Measurements from ENCODE around the gene KITLG. TPM values are rescaled to one million over a fixed set of nuclear protein-coding genes. Genes with fewer than 3 reads are reported as not detected.

The KITLG gene
- total RNA-seq, 1 donor from 2014 or later, result 13.2 TPM

DNA sequence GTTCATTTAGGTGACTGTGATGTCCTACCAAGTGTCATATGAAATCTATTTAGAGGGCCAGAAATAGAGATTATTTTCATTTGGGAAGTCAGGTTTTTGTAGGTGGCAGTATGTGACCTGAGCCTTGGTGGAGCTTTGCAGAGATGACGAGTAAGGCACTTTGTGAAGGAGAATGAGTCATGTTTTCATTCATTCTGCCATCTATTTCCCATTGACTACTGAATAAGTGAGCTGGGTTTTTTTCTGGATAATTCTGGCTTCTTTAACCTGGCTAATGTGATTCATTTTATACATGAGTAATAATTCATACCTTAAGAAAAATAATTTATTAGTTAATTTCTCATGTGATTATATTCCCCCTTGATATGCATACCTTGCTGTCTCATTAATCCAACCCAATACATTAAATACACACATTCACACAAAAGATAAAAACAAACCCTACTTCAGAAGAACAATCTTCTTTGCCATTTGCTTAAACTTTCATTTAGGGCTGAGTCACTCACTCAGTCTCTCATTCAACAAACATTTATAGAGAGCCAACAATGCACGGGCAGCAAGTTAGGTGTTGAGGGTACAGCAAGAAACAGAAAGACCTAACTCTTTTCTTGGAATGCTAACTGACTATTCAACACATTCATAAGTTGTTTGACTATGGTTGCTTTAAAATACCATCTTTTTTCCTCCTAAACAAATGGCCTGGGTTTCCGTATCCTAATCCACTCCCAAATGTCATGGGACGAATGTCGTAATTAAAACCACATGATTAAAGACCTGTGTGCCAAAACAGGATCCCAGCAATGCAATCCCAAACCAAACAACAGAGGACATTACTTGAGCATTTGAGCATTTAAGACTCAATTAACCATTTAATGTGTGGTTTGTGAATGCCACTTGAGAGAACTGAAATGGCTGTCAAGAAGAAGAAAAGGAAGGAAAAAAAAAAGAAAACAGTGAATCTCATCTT lies 78.0 kb downstream of the KITLG start:
- Histone ChIP-seq H3K4me1 (no peaks in the 10 kb centered on the region), H3K9me3 (no peaks in the 10 kb centered on the region), H3K36me3 (no peaks in the 10 kb centered on the region), H3K27me3 (no peaks in the 10 kb centered on the region), H3K4me3 (no peak overlapping the region), H3K27ac (no peak overlapping the region)
- TF ChIP-seq, protein P1, sequence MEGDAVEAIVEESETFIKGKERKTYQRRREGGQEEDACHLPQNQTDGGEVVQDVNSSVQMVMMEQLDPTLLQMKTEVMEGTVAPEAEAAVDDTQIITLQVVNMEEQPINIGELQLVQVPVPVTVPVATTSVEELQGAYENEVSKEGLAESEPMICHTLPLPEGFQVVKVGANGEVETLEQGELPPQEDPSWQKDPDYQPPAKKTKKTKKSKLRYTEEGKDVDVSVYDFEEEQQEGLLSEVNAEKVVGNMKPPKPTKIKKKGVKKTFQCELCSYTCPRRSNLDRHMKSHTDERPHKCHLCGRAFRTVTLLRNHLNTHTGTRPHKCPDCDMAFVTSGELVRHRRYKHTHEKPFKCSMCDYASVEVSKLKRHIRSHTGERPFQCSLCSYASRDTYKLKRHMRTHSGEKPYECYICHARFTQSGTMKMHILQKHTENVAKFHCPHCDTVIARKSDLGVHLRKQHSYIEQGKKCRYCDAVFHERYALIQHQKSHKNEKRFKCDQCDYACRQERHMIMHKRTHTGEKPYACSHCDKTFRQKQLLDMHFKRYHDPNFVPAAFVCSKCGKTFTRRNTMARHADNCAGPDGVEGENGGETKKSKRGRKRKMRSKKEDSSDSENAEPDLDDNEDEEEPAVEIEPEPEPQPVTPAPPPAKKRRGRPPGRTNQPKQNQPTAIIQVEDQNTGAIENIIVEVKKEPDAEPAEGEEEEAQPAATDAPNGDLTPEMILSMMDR (IDR thresholded peaks at IDR 0.05), result no peak
- DNase-seq (ENCODE audit: low spot score in 2 of 2), result no peak
- intact Hi-C loops (cut with DNase I), result no loop called here

DNA sequence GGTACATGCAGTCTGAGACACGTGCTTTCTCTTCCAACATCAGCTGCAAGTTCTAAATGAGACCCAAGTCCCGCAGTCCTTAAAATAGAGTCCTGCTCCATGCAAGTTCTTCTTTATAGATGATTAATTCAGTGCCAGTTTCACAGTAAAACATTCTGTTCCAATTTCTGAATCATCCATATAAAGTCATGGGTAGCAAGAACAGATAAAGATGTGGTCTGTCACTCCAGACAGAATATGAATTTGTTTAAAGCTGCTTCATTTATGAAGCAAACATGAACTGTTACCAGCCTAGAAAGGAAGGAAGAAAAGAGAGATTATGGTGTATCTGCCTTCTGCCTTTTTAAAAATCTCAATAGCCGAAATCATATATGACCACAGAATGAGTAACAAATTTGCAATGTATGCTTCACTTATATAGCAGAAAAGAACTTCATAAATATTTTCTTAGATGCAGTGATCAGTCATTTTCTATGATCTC lies 83.3 kb downstream of the KITLG start:
- no peak overlapping the region for H3K27ac ChIP-seq
- H3K4me3 ChIP-seq, result no peak overlapping the region
- H3K4me1 ChIP-seq, result no peaks in the 10 kb centered on the region
- no peaks in the 10 kb centered on the region for H3K9me3 ChIP-seq
- intact Hi-C loops (cut with DNase I), result no loop called here
- TF ChIP-seq, protein P1 (IDR thresholded peaks at IDR 0.05), result no peak
- DNase-seq (ENCODE audit: low spot score in 2 of 2), result no peak
- no peaks in the 10 kb centered on the region for H3K27me3 ChIP-seq
- no peaks in the 10 kb centered on the region for H3K36me3 ChIP-seq

DNA sequence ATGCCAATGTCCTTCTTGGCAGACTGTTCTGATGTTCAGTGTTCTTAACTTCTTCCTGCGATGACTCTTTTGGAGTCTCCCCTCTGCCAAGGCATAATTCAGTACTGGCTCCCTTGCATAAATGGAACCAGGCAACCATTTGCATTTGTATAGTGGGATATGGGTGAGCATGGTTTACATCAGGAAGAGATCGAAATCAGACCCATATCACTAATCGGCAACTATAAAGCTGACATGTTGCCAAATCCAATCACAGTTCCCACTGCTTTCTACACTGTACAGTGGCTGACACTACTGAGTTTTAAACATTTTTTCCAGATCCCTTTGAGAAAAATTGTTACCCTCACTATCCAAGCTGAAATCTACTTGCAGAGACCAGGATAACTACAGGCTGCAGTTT lies 83.8 kb downstream of the KITLG start:
- Histone ChIP-seq H3K4me3 (no peak overlapping the region), H3K9me3 (no peaks in the 10 kb centered on the region), H3K4me1 (no peaks in the 10 kb centered on the region), H3K27ac (no peak overlapping the region), H3K27me3 (no peaks in the 10 kb centered on the region), H3K36me3 (no peaks in the 10 kb centered on the region)
- intact Hi-C loops (cut with DNase I), result no loop called here
- DNase-seq (ENCODE audit: low spot score in 2 of 2), result no peak
- TF ChIP-seq, protein P1 (IDR thresholded peaks at IDR 0.05), result no peak

DNA sequence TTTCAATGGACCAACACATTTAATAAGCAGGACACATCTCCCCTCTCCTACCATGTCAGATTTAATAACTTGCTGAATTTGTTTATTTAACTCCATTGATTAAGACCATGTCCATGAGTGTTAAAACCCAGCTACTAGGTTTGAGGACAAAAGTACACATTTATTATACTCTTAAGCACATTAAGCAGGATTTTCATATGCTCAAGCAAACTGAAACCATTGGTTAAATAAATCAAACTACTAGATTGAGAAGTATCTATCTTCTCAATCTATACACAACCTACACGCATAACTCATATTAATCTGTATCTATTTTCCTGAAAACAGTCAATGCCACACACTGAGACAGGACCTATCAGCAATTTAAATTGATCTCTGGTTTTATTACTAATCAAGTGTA lies 85.2 kb downstream of the KITLG start:
- no peak for DNase-seq (ENCODE audit: low spot score in 2 of 2)
- Histone ChIP-seq H3K36me3 (no peaks in the 10 kb centered on the region), H3K27ac (no peak overlapping the region), H3K4me3 (no peak overlapping the region), H3K4me1 (no peaks in the 10 kb centered on the region), H3K27me3 (no peaks in the 10 kb centered on the region), H3K9me3 (no peaks in the 10 kb centered on the region)
- TF ChIP-seq, protein P1 (IDR thresholded peaks at IDR 0.05), result no peak
- intact Hi-C loops (cut with DNase I), result no loop called here

DNA sequence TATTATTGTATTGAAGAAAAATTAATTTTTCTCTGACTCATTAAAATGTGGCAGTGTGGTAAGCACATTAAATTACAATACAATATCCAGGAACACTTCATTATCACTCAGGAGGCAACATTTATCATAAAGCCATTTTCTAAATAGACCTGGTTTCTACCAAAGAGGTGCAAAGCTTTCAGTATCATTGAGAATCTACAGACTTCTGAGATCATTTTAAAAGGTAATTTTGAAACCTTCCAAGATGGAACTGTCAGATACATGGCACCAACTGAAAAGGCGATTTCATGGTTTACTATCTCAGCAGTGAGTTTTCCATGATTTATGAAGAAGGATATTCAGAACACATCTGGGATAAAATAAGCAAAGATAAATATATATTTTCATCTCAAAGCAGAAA lies 85.8 kb downstream of the KITLG start:
- intact Hi-C loops (cut with DNase I), result no loop called here
- H3K36me3 ChIP-seq, result no peaks in the 10 kb centered on the region
- H3K4me3 ChIP-seq, result no peak overlapping the region
- H3K4me1 ChIP-seq, result no peaks in the 10 kb centered on the region
- no peaks in the 10 kb centered on the region for H3K27me3 ChIP-seq
- DNase-seq (ENCODE audit: low spot score in 2 of 2), result no peak
- no peak overlapping the region for H3K27ac ChIP-seq
- TF ChIP-seq, protein P1 (IDR thresholded peaks at IDR 0.05), result no peak
- no peaks in the 10 kb centered on the region for H3K9me3 ChIP-seq

Measured in ascending aorta (tissue), 2 donors.